GM12878 (cell line): Measurements from ENCODE around the gene SF3B2. TPM values are rescaled to one million over a fixed set of nuclear protein-coding genes. Genes with fewer than 3 reads are reported as not detected.

Experiments used
- ATAC-seq: fragments of 200-7000 bp; cut with Tn5 transposase; 3 replicates; pipeline ENCODE4 v1.9.1; 2020; ENCODE audit warnings: mild to moderate bottlenecking, moderate library complexity
- BruUV-seq: library from RNA; stranded (reverse); fragments of 400-500 nt; replicated peaks from 2 replicates; lab custom pipeline; 2021; lab: Mats Ljungman, UMichigan
- CTCF ChIA-PET: fragments of 300-600 bp; sonication (Branson Sonifier 250); formaldehyde crosslinking; extraction: SDS; loops from one replicate; lab custom pipeline; 2021; ENCODE audit warnings: inconsistent platforms; lab: Yijun Ruan, JAX
- POLR2A ChIA-PET: fragments of 350-600 bp; formaldehyde crosslinking; extraction: SDS; loops from one replicate; lab custom pipeline; 2021; ENCODE audit warnings: inconsistent platforms; lab: Charles Lee
- RAD21 ChIA-PET: fragments of 300-600 bp; sonication (Branson Sonifier 250); formaldehyde crosslinking; loops from one replicate; lab custom pipeline; 2023; ENCODE audit warnings: antibody characterized with exemption; ENCODE audit not compliant: unreplicated experiment; lab: Charles Lee
- SMC1A ChIA-PET: fragments of 300-600 bp; sonication (Branson Sonifier 250); formaldehyde crosslinking; loops from one replicate; lab custom pipeline; 2023; ENCODE audit not compliant: unreplicated experiment, uncharacterized antibody; lab: Charles Lee
- DNase-seq: peaks from one replicate; pipeline ENCODE4 v3.0.0-alpha.2; 2011; ENCODE audit warnings: low read depth, low spot score
- FAIRE-seq: peaks from 3 replicates; lab custom pipeline; 2011; peaks lifted over from hg19 to GRCh38; lab: Jason Lieb, UNC
- H2AFZ ChIP-seq: 2 replicates; pipeline ENCODE4 v1.6.0; 2011; ENCODE audit warnings: low read depth, low read length, control low read depth; ENCODE audit not compliant: control insufficient read depth
- H3K27ac ChIP-seq: 2 replicates; pipeline ENCODE4 v1.5.1; 2011; ENCODE audit warnings: control low read depth; ENCODE audit not compliant: control insufficient read depth, insufficient read depth
- H3K27me3 ChIP-seq, 2 experiments: replicated peaks in 1 of 2; 2 replicates each; pipeline versions ENCODE4 v1.6.0 to v1.6.1; 2011; ENCODE audit warnings: low read length in 1 of 2; ENCODE audit not compliant: control insufficient read depth in 2 of 2, insufficient read depth in 2 of 2
- H3K36me3 ChIP-seq, 2 experiments: 2 replicates each; pipeline ENCODE4 v1.5.1; 2011; ENCODE audit warnings: low read length in 1 of 2; ENCODE audit not compliant: control insufficient read depth in 2 of 2, insufficient read depth in 2 of 2
- H3K4me1 ChIP-seq: 2 replicates; pipeline ENCODE4 v1.6.1; 2011; ENCODE audit warnings: mild to moderate bottlenecking, low read length, moderate library complexity, mixed read lengths; ENCODE audit not compliant: control insufficient read depth, insufficient read depth
- H3K4me2 ChIP-seq: 2 replicates; pipeline ENCODE4 v1.6.0; 2011; ENCODE audit warnings: control low read depth; ENCODE audit not compliant: control insufficient read depth, insufficient read depth
- H3K4me3 ChIP-seq: fragments of 200-600 bp; sonication (generic); 2 replicates; pipeline ENCODE4 v1.5.1; 2016
- H3K79me2 ChIP-seq: 2 replicates; pipeline ENCODE4 v1.6.0; 2011; ENCODE audit warnings: low read length; ENCODE audit not compliant: control insufficient read depth, insufficient read depth
- H3K9ac ChIP-seq: 2 replicates; pipeline ENCODE4 v1.8.0; 2011; ENCODE audit warnings: low read length, control low read depth, mixed read lengths; ENCODE audit not compliant: control insufficient read depth, insufficient read depth
- H3K9me3 ChIP-seq: replicated peaks from 3 replicates; pipeline ENCODE4 v1.5.1; 2011; ENCODE audit warnings: mild to moderate bottlenecking, low read length; ENCODE audit not compliant: control insufficient read depth, insufficient read depth
- H4K20me1 ChIP-seq: 2 replicates; pipeline ENCODE4 v1.6.0; 2011; ENCODE audit not compliant: control insufficient read depth, insufficient read depth
- BCL11A ChIP-seq: IDR thresholded peaks from 2 replicates; pipeline ENCODE4 v1.6.1; 2011; ENCODE audit warnings: low read depth, low read length
- CBFB ChIP-seq: IDR thresholded peaks from 2 replicates; pipeline ENCODE4 v1.6.1; 2016; ENCODE audit warnings: antibody characterized with exemption, low read depth
- ESRRA ChIP-seq: IDR thresholded peaks from 2 replicates; pipeline ENCODE4 v1.6.1; 2012; ENCODE audit warnings: mild to moderate bottlenecking, low read length, improper control_type of control experiment
- FOXM1 ChIP-seq: IDR thresholded peaks from 2 replicates; pipeline ENCODE4 v1.6.1; 2012; ENCODE audit warnings: low read depth, mild to moderate bottlenecking, inconsistent platforms, low read length, moderate library complexity
- JUND ChIP-seq: IDR thresholded peaks from 2 replicates; pipeline ENCODE4 v1.6.1; 2012; ENCODE audit warnings: low read depth, mild to moderate bottlenecking, low read length, improper control_type of control experiment, moderate library complexity
- MTA2 ChIP-seq: fragments of 450-650 bp; IDR thresholded peaks from 2 replicates; pipeline ENCODE4 v1.6.1; 2016; ENCODE audit warnings: low read depth, mild to moderate bottlenecking, moderate library complexity
- RBBP5 ChIP-seq: fragments of 200-600 bp; sonication (generic); conservative IDR thresholded peaks from 2 replicates; pipeline ENCODE4 v1.6.1; 2016
- WRNIP1 ChIP-seq: IDR thresholded peaks from 2 replicates; pipeline ENCODE4 v1.6.1; 2011; ENCODE audit warnings: low read depth, low read length, improper control_type of control experiment, borderline replicate concordance
- ZNF687 ChIP-seq: fragments of 450-650 bp; IDR thresholded peaks from 2 replicates; pipeline ENCODE4 v1.6.1; 2017; ENCODE audit warnings: mild to moderate bottlenecking, moderate library complexity
- WGBS: methylation state at CpG from one replicate; pipeline ENCODE4 v1.1.6; 2016; ENCODE audit warnings: low lambda C conversion rate; ENCODE audit not compliant: insufficient replicate concordance, insufficient coverage; ENCODE audit errors: missing lambda C conversion rate; 5-methylcytosine and 5-hydroxymethylcytosine counted together
- in situ Hi-C: fragments of 300-500 bp; cut with MboI; formaldehyde crosslinking; loops from 9 replicates; pipeline ENCODE4 v1.14.3; 2018; ENCODE audit warnings: mixed read lengths
- intact Hi-C: fragments of 100-400 bp; cut with micrococcal nuclease; formaldehyde crosslinking; loops from one replicate; pipeline ENCODE4 v1.14.2; 2022; ENCODE audit not compliant: unreplicated experiment
- polyA plus RNA-seq, 11 experiments: library from polyadenylated mRNA; depleted of rRNA in 4 of 11; unstranded in 6 of 11; stranded (reverse) in 5 of 11; fragments of >200 nt; fragmentation: Nextera tagmentation in 4 of 11; fragmentation: Illumina TruSeq in 1 of 11; extraction: Ambion mirVana in 4 of 11; extraction: Trizol in 1 of 11; gene quantifications; 1 replicate in 1 of 11; 2 replicates in 10 of 11; pipeline versions ENCODE4 v1.2.1 to v1.2.3, GENCODE V29; 2011 to 2016; ENCODE audit warnings: inconsistent platforms in 2 of 11, missing spikeins in 2 of 11, low read depth in 1 of 11
- total RNA-seq, 4 experiments: library from RNA; depleted of rRNA in 3 of 4; stranded (reverse); fragments of >200 nt in 3 of 4; fragmentation: Illumina TruSeq in 1 of 4; extraction: Trizol in 1 of 4; gene quantifications; 2 replicates each; pipeline versions ENCODE4 v1.2.1 to v1.2.3, GENCODE V29; 2013 to 2021
- TF ChIP-seq, protein P1 (sequence below): fragments of 450-650 bp; IDR thresholded peaks from 2 replicates; pipeline ENCODE4 v1.6.1; 2017; ENCODE audit warnings: low read depth, mild to moderate bottlenecking, moderate library complexity

SF3B2 gene
- total and polyA plus RNA-seq, 10 of the 15 experiments (the other 5 are each of a cell fraction or from before 2014, with no cell fraction given): 56.3 to 245 (median 144) TPM

- WGBS: 9% methylated on average over 12 of the region's 12 CpGs
- Histone ChIP-seq H3K4me3 (peak overlapping the region; percentile 80), H3K27ac (peak overlapping the region; percentile 82), H3K79me2 (peaks cover 27% of the 10 kb centered on the region), H3K4me2 (peak overlapping the region; percentile 88), H4K20me1 (no peaks in the 10 kb centered on the region), H3K4me1 (peaks cover 15% of the 10 kb centered on the region)
- DNase-seq (no peak), ATAC-seq (no peak)
- POLR2A ChIA-PET: interaction anchor here (1.3 to 3.5 kb wide), 10 partner anchors 12 to 237 kb away, joined by 3 to 25 read pairs (median 8); partner anchors contain the start of genes BANF1, CCDC85B, EIF1AD and MUS81
- BruUV-seq: TSS peak; percentile 98
- TF ChIP-seq MTA2 (0 out of 2 replicates have a peak, but pooled peaks have one; percentile 22), FOXM1 (no peak)
- TF ChIP-seq, all 136 proteins: peak for 1
- ChIA-PET RAD21 (interaction anchor here (0.9 to 3.5 kb wide), 8 partner anchors 10 to 170 kb away, joined by 3 to 27 read pairs (median 5); partner anchors contain the start of genes CCDC85B and PACS1), SMC1A (interaction anchor here (0.9 to 4.9 kb wide), 6 partner anchors 12 to 260 kb away, joined by 3 to 29 read pairs (median 4); partner anchors contain the start of gene MUS81), CTCF (interaction anchor here (1.0 to 6.4 kb wide), 11 partner anchors 7 to 204 kb away, joined by 3 to 94 read pairs (median 6); partner anchors contain the start of gene MUS81)
- in situ Hi-C loops: no loop called here
- H3K36me3 ChIP-seq: peaks cover 5 to 14% of the 10 kb centered on the region in 2 experiments
- intact Hi-C loops: loop anchor here (5.0 kb wide), 1 partner anchor 194 kb away; the partner anchor contains the start of gene CFL1
- no peaks in the 10 kb centered on the region for H3K9me3 ChIP-seq
- H2AFZ ChIP-seq: peak overlapping the region; percentile 80
- H3K9ac ChIP-seq: peak overlapping the region; percentile 87
- no peaks in the 10 kb centered on the region for H3K27me3 ChIP-seq
- FAIRE-seq: no peak
Measured at GRCh38 chr11:66051371-66051765, 796 bp upstream of the SF3B2 start.

- WGBS: under 1% methylated on average over 17 of the region's 17 CpGs
- H3K4me3 ChIP-seq: peak overlapping the region; percentile 98
- no peak for FAIRE-seq
Measured at GRCh38 chr11:66052664-66052982, 459 bp downstream of the SF3B2 start.

More at GRCh38 chr11:66052664-66052982, 459 bp downstream of the SF3B2 start:
- RAD21 ChIA-PET: interaction anchor here (0.9 to 3.5 kb wide), 7 partner anchors 17 to 169 kb away, joined by 4 to 27 read pairs (median 5); partner anchors contain the start of genes CCDC85B and PACS1
- Histone ChIP-seq H3K4me1 (peaks cover 15% of the 10 kb centered on the region), H3K79me2 (peaks cover 27% of the 10 kb centered on the region), H3K9me3 (no peaks in the 10 kb centered on the region), H3K36me3 (peaks cover 13 to 22% of the 10 kb centered on the region in 2 experiments), H3K27ac (peak overlapping the region; percentile 81), H3K4me2 (peak overlapping the region; percentile 89), H2AFZ (peak overlapping the region; percentile 82), H3K9ac (peak overlapping the region; percentile 94), H3K27me3 (no peaks in the 10 kb centered on the region), H4K20me1 (no peaks in the 10 kb centered on the region)
- TF ChIP-seq JUND (no peak), WRNIP1 (no peak), RBBP5 (no peak), ZNF687 (no peak), BCL11A (no peak), CBFB (no peak), ESRRA (no peak)
- TF ChIP-seq, protein P1, sequence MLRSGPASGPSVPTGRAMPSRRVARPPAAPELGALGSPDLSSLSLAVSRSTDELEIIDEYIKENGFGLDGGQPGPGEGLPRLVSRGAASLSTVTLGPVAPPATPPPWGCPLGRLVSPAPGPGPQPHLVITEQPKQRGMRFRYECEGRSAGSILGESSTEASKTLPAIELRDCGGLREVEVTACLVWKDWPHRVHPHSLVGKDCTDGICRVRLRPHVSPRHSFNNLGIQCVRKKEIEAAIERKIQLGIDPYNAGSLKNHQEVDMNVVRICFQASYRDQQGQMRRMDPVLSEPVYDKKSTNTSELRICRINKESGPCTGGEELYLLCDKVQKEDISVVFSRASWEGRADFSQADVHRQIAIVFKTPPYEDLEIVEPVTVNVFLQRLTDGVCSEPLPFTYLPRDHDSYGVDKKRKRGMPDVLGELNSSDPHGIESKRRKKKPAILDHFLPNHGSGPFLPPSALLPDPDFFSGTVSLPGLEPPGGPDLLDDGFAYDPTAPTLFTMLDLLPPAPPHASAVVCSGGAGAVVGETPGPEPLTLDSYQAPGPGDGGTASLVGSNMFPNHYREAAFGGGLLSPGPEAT: peak; percentile 35; the same call in 1 of the 2 replicates
- in situ Hi-C loops: no loop called here
- SMC1A ChIA-PET: interaction anchor here (0.8 to 4.9 kb wide), 9 partner anchors 11 to 260 kb away, joined by 3 to 29 read pairs (median 4); no protein-coding TSS in a partner anchor
- intact Hi-C loops: loop anchor here (5.0 kb wide), 1 partner anchor 195 kb away; the partner anchor contains the start of gene CFL1
- DNase-seq: no peak
- POLR2A ChIA-PET: interaction anchor here (0.6 to 3.5 kb wide), 16 partner anchors 9 to 215 kb away, joined by 3 to 25 read pairs (median 7); partner anchors contain the start of genes BANF1, CCDC85B, EIF1AD and MUS81
- TSS peak; percentile 77 for BruUV-seq
- ATAC-seq: no peak
- CTCF ChIA-PET: interaction anchor here (1.3 to 6.4 kb wide), 9 partner anchors 8 to 193 kb away, joined by 4 to 94 read pairs (median 9); partner anchors contain the start of gene MUS81
